Activated CD4-positive, alpha-beta T cell treated with anti-CD3 and anti-CD28 coated beads, Interleukin-2, amount 50 U/mL, for 4 hours (primary cell): ENCODE data around the gene GCK.

Experiments
- DNase-seq, 2 experiments: peaks; one replicate each; pipeline ENCODE4 v3.0.0-alpha.2; 2020

Gene GCK

GRCh38 chr7:44114586-44115310 is 74.5 kb downstream of the GCK start:
- no peak for DNase-seq

- no peak for DNase-seq
Observed at GRCh38 chr7:44113764-44114354, 75.4 kb downstream of the GCK start.

- no peak for DNase-seq
Observed at GRCh38 chr7:44112997-44113763, 76.1 kb downstream of the GCK start.

- DNase-seq: no peak
Observed at GRCh38 chr7:44112231-44112996, 76.8 kb downstream of the GCK start.

GRCh38 chr7:44111761-44112160 is 77.5 kb downstream of the GCK start:
- DNase-seq: no peak

- no peak for DNase-seq
Observed at GRCh38 chr7:44110719-44111635, 78.3 kb downstream of the GCK start.

- no peak for DNase-seq
Observed at GRCh38 chr7:44109991-44110390, 79.2 kb downstream of the GCK start.

- no peak for DNase-seq
Observed at GRCh38 chr7:44108768-44109750, 80.2 kb downstream of the GCK start.

- DNase-seq: no peak
Observed at GRCh38 chr7:44107961-44108767, 81.1 kb downstream of the GCK start.

- no peak for DNase-seq
Observed at GRCh38 chr7:44107116-44107960, 81.9 kb downstream of the GCK start.

GRCh38 chr7:44106311-44107065 is 82.8 kb downstream of the GCK start:
- DNase-seq: no peak

- DNase-seq: no peak
Observed at GRCh38 chr7:44105832-44106231, 83.4 kb downstream of the GCK start.

GRCh38 chr7:44104860-44105771 is 84.1 kb downstream of the GCK start:
- no peak for DNase-seq

- no peak for DNase-seq
Observed at GRCh38 chr7:44103923-44104859, 85.0 kb downstream of the GCK start, which contains the start of gene AEBP1. Gene AEBP1, plus strand, starts transcription at chr7:44104345. Its CDS starts 321 bp downstream, at chr7:44104666.

- no peak for DNase-seq
Observed at GRCh38 chr7:44103566-44103922, 85.7 kb downstream of the GCK start.
